ENCODE measurements around the gene TEX29.
A peak's percentile ranks its signal among the peaks of the same experiment; 100 is the strongest.

The TEX29 gene

DNA sequence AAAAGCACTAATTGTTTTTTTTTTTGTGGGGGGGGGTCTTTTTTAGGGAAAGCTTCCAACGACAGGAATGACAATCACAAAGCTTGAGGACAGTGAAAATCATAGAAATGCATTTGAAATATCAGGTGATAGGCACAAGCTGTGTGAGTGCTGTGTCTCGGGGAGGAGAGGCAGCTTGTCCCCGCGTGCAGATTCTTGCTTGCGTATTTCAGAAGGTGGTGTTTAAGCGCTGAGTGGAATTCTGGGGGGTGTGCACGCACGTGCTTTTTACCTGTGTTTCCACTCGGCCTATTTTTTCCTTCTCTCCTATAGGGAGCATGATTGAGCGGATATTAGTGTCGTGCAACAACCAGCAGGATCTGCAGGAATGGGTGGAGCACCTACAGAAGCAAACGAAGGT lies 40.2 kb upstream of the TEX29 start:
- 0 out of 22 replicates have a peak overlapping the region, but pooled peaks of 1 of the 11 experiments have one; percentile 11 for H3K4me2 ChIP-seq
- H3K9ac ChIP-seq: no peak overlapping the region
- TF ChIP-seq Cebpa-rat (IDR thresholded peaks at IDR 0.05): no peak
- H3K4me1 ChIP-seq: peaks cover 15 to 30% (median 22%) of the 10 kb centered on the region in 10 experiments
- peaks cover 81 to 100% (median 91%) of the 10 kb centered on the region in 11 experiments for H3K36me3 ChIP-seq
- H4K20me1 ChIP-seq: peaks cover 0 to 74% (median 25%) of the 10 kb centered on the region in 11 experiments; a peak in 13 of 22 replicates
- H3K27ac ChIP-seq: no peak overlapping the region
- no peaks in the 10 kb centered on the region for H3K27me3 ChIP-seq
- no peaks in the 10 kb centered on the region for H3K9me3 ChIP-seq (replicated peaks in 1 of 11)
- no peak overlapping the region for H3K4me3 ChIP-seq

- peak overlapping the region in 8 of 11 experiments; percentile 23 to 64 (median 52); a peak in 16 of 22 replicates for H3K27ac ChIP-seq
- H3K36me3 ChIP-seq: peaks cover 81 to 100% (median 91%) of the 10 kb centered on the region in 11 experiments
Measured at GRCh38 chr13:111280681-111281585, 39.5 kb upstream of the TEX29 start.

GRCh38 chr13:111281751-111282311 lies 38.6 kb upstream of the TEX29 start:
- Histone ChIP-seq H3K9ac (peak overlapping the region in 5 of 11 experiments; percentile 9 to 41 (median 16); a peak in 2 of 22 replicates), H3K4me2 (peak overlapping the region; percentile 39 to 82 (median 59)), H4K20me1 (peaks cover 5 to 90% (median 39%) of the 10 kb centered on the region in 11 experiments; a peak in 15 of 22 replicates), H3K27ac (peak overlapping the region in 9 of 11 experiments; percentile 23 to 64 (median 54); a peak in 18 of 22 replicates), H3K4me1 (peaks cover 15 to 30% (median 22%) of the 10 kb centered on the region in 10 experiments), H3K27me3 (no peaks in the 10 kb centered on the region), H3K9me3 (replicated peaks in 1 of 11) (no peaks in the 10 kb centered on the region), H3K36me3 (peaks cover 81 to 100% (median 91%) of the 10 kb centered on the region in 11 experiments), H3K4me3 (no peak overlapping the region)
- TF ChIP-seq Cebpa-rat (IDR thresholded peaks at IDR 0.05): no peak

More at GRCh38 chr13:111280681-111281585, 39.5 kb upstream of the TEX29 start:
- Histone ChIP-seq H3K4me2 (peak overlapping the region; percentile 39 to 82 (median 59)), H3K27me3 (no peaks in the 10 kb centered on the region), H3K9ac (peak overlapping the region in 3 of 11 experiments; percentile 15 to 41 (median 16); a peak in 1 of 22 replicates), H3K4me3 (no peak overlapping the region), H4K20me1 (peaks cover 0 to 81% (median 30%) of the 10 kb centered on the region in 11 experiments; a peak in 14 of 22 replicates), H3K4me1 (peaks cover 15 to 30% (median 22%) of the 10 kb centered on the region in 10 experiments), H3K9me3 (replicated peaks in 1 of 11) (no peaks in the 10 kb centered on the region)
- TF ChIP-seq Cebpa-rat (IDR thresholded peaks at IDR 0.05): no peak

- no peak for TF ChIP-seq Cebpa-rat (IDR thresholded peaks at IDR 0.05)
- no peaks in the 10 kb centered on the region for H3K27me3 ChIP-seq
- H4K20me1 ChIP-seq: peaks cover 5 to 96% (median 44%) of the 10 kb centered on the region in 11 experiments; a peak in 16 of 22 replicates
- H3K27ac ChIP-seq: peak overlapping the region in 9 of 11 experiments; percentile 23 to 64 (median 54); a peak in 13 of 22 replicates
- H3K36me3 ChIP-seq: peaks cover 81 to 100% (median 92%) of the 10 kb centered on the region in 11 experiments
- no peak overlapping the region for H3K4me3 ChIP-seq
- H3K9ac ChIP-seq: peak overlapping the region in 4 of 11 experiments; percentile 10 to 41 (median 20); a peak in 3 of 22 replicates
- peaks cover 15 to 30% (median 22%) of the 10 kb centered on the region in 10 experiments for H3K4me1 ChIP-seq
- no peaks in the 10 kb centered on the region for H3K9me3 ChIP-seq (replicated peaks in 1 of 11)
- H3K4me2 ChIP-seq: peak overlapping the region; percentile 39 to 82 (median 59); a peak in 21 of 22 replicates
Measured at GRCh38 chr13:111282425-111282824, 38.0 kb upstream of the TEX29 start.

DNA sequence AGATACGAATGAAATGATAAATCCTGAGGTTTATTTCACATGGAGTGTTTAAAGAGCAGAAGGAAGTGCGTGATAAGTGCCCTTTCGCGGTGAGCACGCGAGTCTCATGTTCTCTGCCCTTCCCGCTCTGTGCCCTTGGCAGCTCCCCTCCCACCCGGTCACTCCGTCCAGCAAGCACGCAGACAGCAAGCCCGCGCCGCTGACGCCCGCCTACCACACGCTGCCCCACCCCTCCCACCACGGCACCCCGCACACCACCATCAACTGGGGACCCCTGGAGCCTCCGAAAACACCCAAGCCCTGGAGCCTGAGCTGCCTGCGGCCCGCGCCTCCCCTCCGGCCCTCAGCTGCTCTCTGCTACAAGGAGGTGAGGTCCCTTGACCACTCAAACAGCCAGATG lies 37.4 kb upstream of the TEX29 start:
- Histone ChIP-seq H3K4me1 (peaks cover 15 to 30% (median 22%) of the 10 kb centered on the region in 10 experiments), H3K27me3 (no peaks in the 10 kb centered on the region), H3K4me3 (no peak overlapping the region), H3K27ac (peak overlapping the region in 8 of 11 experiments; percentile 23 to 64 (median 46); a peak in 9 of 22 replicates), H3K9me3 (replicated peaks in 1 of 11) (no peaks in the 10 kb centered on the region), H4K20me1 (peaks cover 5 to 96% (median 50%) of the 10 kb centered on the region in 11 experiments; a peak in 16 of 22 replicates), H3K36me3 (peaks cover 81 to 100% (median 92%) of the 10 kb centered on the region in 11 experiments), H3K4me2 (peak overlapping the region in 5 of 11 experiments; percentile 62 to 82 (median 69); a peak in 9 of 22 replicates), H3K9ac (peak overlapping the region in 1 of 11 experiments; percentile 41; a peak in 1 of 22 replicates)
- TF ChIP-seq Cebpa-rat (IDR thresholded peaks at IDR 0.05): no peak

DNA sequence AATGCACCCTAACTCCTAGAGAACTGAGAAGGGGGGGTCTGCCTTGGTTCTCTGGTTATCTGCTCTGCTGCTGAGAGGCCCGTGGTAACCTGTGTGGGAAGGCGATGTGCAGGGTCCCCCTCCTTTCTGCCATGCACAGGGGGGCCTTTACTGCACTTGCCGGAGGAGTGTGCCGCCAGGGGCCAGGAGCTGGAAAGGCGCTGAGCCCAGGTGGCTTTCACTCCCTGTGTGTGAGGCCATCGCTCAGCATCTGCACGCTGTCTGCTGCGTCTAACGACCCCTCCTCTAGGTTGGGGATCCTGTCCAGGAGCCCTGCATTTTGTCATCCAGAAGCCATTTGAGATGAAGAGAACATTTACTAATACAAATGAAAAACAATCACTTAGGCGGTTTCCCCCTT lies 37.0 kb upstream of the TEX29 start:
- no peak overlapping the region for H3K4me2 ChIP-seq
- H3K9me3 ChIP-seq (replicated peaks in 1 of 11): no peaks in the 10 kb centered on the region
- H3K4me1 ChIP-seq: peaks cover 15 to 30% (median 22%) of the 10 kb centered on the region in 10 experiments
- peaks cover 81 to 100% (median 92%) of the 10 kb centered on the region in 11 experiments for H3K36me3 ChIP-seq
- H4K20me1 ChIP-seq: peaks cover 5 to 96% (median 50%) of the 10 kb centered on the region in 11 experiments; a peak in 16 of 22 replicates
- no peak for TF ChIP-seq Cebpa-rat (IDR thresholded peaks at IDR 0.05)
- H3K9ac ChIP-seq: no peak overlapping the region
- no peaks in the 10 kb centered on the region for H3K27me3 ChIP-seq
- H3K27ac ChIP-seq: no peak overlapping the region; a peak in 2 of 22 replicates
- no peak overlapping the region for H3K4me3 ChIP-seq

- Histone ChIP-seq H3K9ac (no peak overlapping the region), H3K36me3 (peaks cover 81 to 100% (median 92%) of the 10 kb centered on the region in 11 experiments), H4K20me1 (peaks cover 5 to 94% (median 48%) of the 10 kb centered on the region in 11 experiments; a peak in 16 of 22 replicates), H3K4me3 (no peak overlapping the region), H3K9me3 (replicated peaks in 1 of 11) (no peaks in the 10 kb centered on the region), H3K4me1 (peaks cover 15 to 30% (median 22%) of the 10 kb centered on the region in 10 experiments), H3K4me2 (no peak overlapping the region), H3K27ac (no peak overlapping the region), H3K27me3 (no peaks in the 10 kb centered on the region)
- no peak for TF ChIP-seq Cebpa-rat (IDR thresholded peaks at IDR 0.05)
Measured at GRCh38 chr13:111283991-111284390, 36.5 kb upstream of the TEX29 start.

DNA sequence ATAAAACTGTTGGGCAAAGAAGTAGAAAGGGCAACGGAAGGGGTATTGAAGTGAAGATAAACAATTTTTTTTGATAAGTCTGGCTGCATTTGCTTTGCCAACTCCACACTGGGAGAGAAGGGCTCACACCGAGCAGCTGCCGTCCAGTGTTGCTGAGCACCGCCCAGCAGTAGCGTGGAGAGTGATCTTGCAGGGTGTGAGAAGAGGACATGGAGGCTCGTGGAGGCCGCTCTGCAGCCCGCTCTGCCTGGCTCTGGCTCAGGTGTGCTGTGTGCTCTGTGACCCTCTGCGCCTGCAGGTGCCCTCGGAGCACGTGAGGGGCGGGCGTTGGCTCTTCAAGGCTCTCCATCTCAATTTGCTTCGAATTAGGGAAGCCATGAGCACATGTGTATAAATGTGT lies 35.9 kb upstream of the TEX29 start:
- H3K9ac ChIP-seq: no peak overlapping the region
- peaks cover 5 to 93% (median 47%) of the 10 kb centered on the region in 11 experiments; a peak in 16 of 22 replicates for H4K20me1 ChIP-seq
- peaks cover 17 to 30% (median 22%) of the 10 kb centered on the region in 10 experiments for H3K4me1 ChIP-seq
- no peak for TF ChIP-seq Cebpa-rat (IDR thresholded peaks at IDR 0.05)
- no peak overlapping the region for H3K4me3 ChIP-seq
- no peaks in the 10 kb centered on the region for H3K9me3 ChIP-seq (replicated peaks in 1 of 11)
- H3K36me3 ChIP-seq: peaks cover 82 to 100% (median 92%) of the 10 kb centered on the region in 11 experiments
- no peaks in the 10 kb centered on the region for H3K27me3 ChIP-seq
- no peak overlapping the region for H3K27ac ChIP-seq
- H3K4me2 ChIP-seq: no peak overlapping the region

Data from BLaER1 treated with 17β-estradiol and CSF1 and Interleukin-3, amounts not matched to agents 10 nM and 100 nM (cell line).